GM18526 (cell line): ENCODE results near the gene RIPK4.

ENCODE experiments used
- POLR2A ChIP-seq: IDR thresholded peaks from 3 replicates; pipeline ENCODE4 v1.6.1; 2011; ENCODE audit not compliant: insufficient read length; ENCODE audit errors: extremely low read depth

RIPK4 gene

GRCh38 chr21:41801321-41802197 is 34.7 kb upstream of the RIPK4 start:
- TF ChIP-seq POLR2A: no peak

- TF ChIP-seq POLR2A: no peak
These were observed 33.8 kb upstream of the RIPK4 start for GRCh38 chr21:41800425-41801320.

- TF ChIP-seq POLR2A: no peak
These were observed 32.9 kb upstream of the RIPK4 start for GRCh38 chr21:41799763-41800162.

GRCh38 chr21:41798326-41798725 is 31.5 kb upstream of the RIPK4 start:
- TF ChIP-seq POLR2A: no peak

- no peak for TF ChIP-seq POLR2A
These were observed 29.7 kb upstream of the RIPK4 start for GRCh38 chr21:41796476-41797080.

- TF ChIP-seq POLR2A: no peak
These were observed 28.9 kb upstream of the RIPK4 start for GRCh38 chr21:41795726-41796125.

GRCh38 chr21:41794600-41794999 is 27.7 kb upstream of the RIPK4 start:
- TF ChIP-seq POLR2A: no peak

- no peak for TF ChIP-seq POLR2A
These were observed 25.9 kb upstream of the RIPK4 start for GRCh38 chr21:41792711-41793110.

- no peak for TF ChIP-seq POLR2A
These were observed 19.7 kb upstream of the RIPK4 start for GRCh38 chr21:41786509-41786987.

GRCh38 chr21:41784456-41785102 is 17.7 kb upstream of the RIPK4 start:
- TF ChIP-seq POLR2A: no peak

GRCh38 chr21:41783476-41784180 is 16.8 kb upstream of the RIPK4 start:
- TF ChIP-seq POLR2A: no peak

GRCh38 chr21:41781050-41781410 is 14.2 kb upstream of the RIPK4 start:
- TF ChIP-seq POLR2A: no peak

GRCh38 chr21:41780337-41781049 is 13.6 kb upstream of the RIPK4 start:
- TF ChIP-seq POLR2A: no peak

- TF ChIP-seq POLR2A: no peak
These were observed 12.8 kb upstream of the RIPK4 start for GRCh38 chr21:41779659-41780058.
